HepG2 (cell line): ENCODE measurements around the gene SPRED2. TPM values are rescaled to one million over a fixed set of nuclear protein-coding genes. Genes with fewer than 3 reads are reported as not detected.

Experiments used
- AKAP8 ChIP-seq: sonication (generic); formaldehyde crosslinking; IDR thresholded peaks from 2 replicates; pipeline ENCODE4 v1.5.1; 2020; ENCODE audit warnings: mild to moderate bottlenecking, missing genetic modification reagents
- ATM ChIP-seq: fragments of 450-650 bp; IDR thresholded peaks from 2 replicates; pipeline ENCODE4 v1.7.1; 2017; ENCODE audit warnings: mild to moderate bottlenecking, borderline replicate concordance
- DR1 ChIP-seq: sonication (generic); formaldehyde crosslinking; IDR thresholded peaks from 2 replicates; pipeline ENCODE4 v1.8.0; 2021; ENCODE audit warnings: mild to moderate bottlenecking, missing genetic modification reagents, inconsistent platforms
- KDM5A ChIP-seq: fragments of 200-600 bp; sonication (generic); IDR thresholded peaks from 2 replicates; pipeline ENCODE4 v1.7.0; 2018; ENCODE audit warnings: antibody characterized with exemption, mild to moderate bottlenecking, low read length, borderline replicate concordance
- MBD4 ChIP-seq: IDR thresholded peaks from 2 replicates; pipeline ENCODE4 v1.6.1; 2012; ENCODE audit warnings: low read length, inconsistent platforms, borderline replicate concordance
- MEIS1 ChIP-seq: sonication (generic); formaldehyde crosslinking; IDR thresholded peaks from 2 replicates; pipeline ENCODE4 v1.9.0; 2021; ENCODE audit warnings: mild to moderate bottlenecking, missing genetic modification reagents, moderate library complexity, borderline replicate concordance
- MYC ChIP-seq: sonication (generic); formaldehyde crosslinking; IDR thresholded peaks from 2 replicates; pipeline ENCODE4 v1.9.0; 2021; ENCODE audit warnings: missing genetic modification reagents, borderline replicate concordance
- NKX3-1 ChIP-seq: sonication (generic); formaldehyde crosslinking; IDR thresholded peaks from 2 replicates; pipeline ENCODE4 v1.5.0; 2020; ENCODE audit warnings: missing genetic modification reagents
- RBFOX2 ChIP-seq: fragments of 200-400 bp; formaldehyde crosslinking; IDR thresholded peaks from 2 replicates; pipeline ENCODE4 v1.6.1; 2017; ENCODE audit warnings: low read depth, mild to moderate bottlenecking, low read length
- SAFB2 ChIP-seq: sonication (generic); formaldehyde crosslinking; IDR thresholded peaks from 2 replicates; pipeline ENCODE4 v1.5.1; 2020; ENCODE audit warnings: missing genetic modification reagents, low read depth, mild to moderate bottlenecking, borderline replicate concordance
- TMF1 ChIP-seq: sonication (generic); formaldehyde crosslinking; IDR thresholded peaks from 2 replicates; pipeline ENCODE4 v1.8.1; 2022; ENCODE audit warnings: low read depth, missing genetic modification reagents
- TP53 ChIP-seq: sonication (generic); formaldehyde crosslinking; conservative IDR thresholded peaks from 2 replicates; pipeline ENCODE4 v1.4.0; 2020; ENCODE audit warnings: missing genetic modification reagents
- ZBTB8A ChIP-seq: sonication (generic); formaldehyde crosslinking; IDR thresholded peaks from 2 replicates; pipeline ENCODE4 v1.4.0; 2020; ENCODE audit warnings: mild to moderate bottlenecking, low read depth, missing genetic modification reagents, borderline replicate concordance
- ZFP1 ChIP-seq: IDR thresholded peaks from 2 replicates; pipeline ENCODE4 v1.6.1; 2016
- ZFP37 ChIP-seq: sonication (generic); formaldehyde crosslinking; IDR thresholded peaks from 2 replicates; pipeline ENCODE4 v1.4.0; 2020; ENCODE audit warnings: missing genetic modification reagents, borderline replicate concordance
- ZKSCAN8 ChIP-seq: IDR thresholded peaks from 2 replicates; pipeline ENCODE4 v1.6.1; 2016; ENCODE audit warnings: borderline replicate concordance, missing genetic modification reagents, missing compliant biosample characterization
- ZMYM4 ChIP-seq: sonication (generic); formaldehyde crosslinking; IDR thresholded peaks from 2 replicates; pipeline ENCODE4 v1.8.1; 2023; ENCODE audit warnings: mild to moderate bottlenecking, missing genetic modification reagents
- ZNF253 ChIP-seq: sonication (generic); formaldehyde crosslinking; IDR thresholded peaks from 2 replicates; pipeline ENCODE4 v1.8.0; 2022; ENCODE audit warnings: mild to moderate bottlenecking, missing genetic modification reagents, borderline replicate concordance
- ZNF382 ChIP-seq: sonication (generic); formaldehyde crosslinking; IDR thresholded peaks from 2 replicates; pipeline ENCODE4 v1.5.0; 2020; ENCODE audit warnings: missing genetic modification reagents, mild to moderate bottlenecking, borderline replicate concordance
- ZNF547 ChIP-seq: sonication (generic); formaldehyde crosslinking; IDR thresholded peaks from 2 replicates; pipeline ENCODE4 v1.5.1; 2020; ENCODE audit warnings: mild to moderate bottlenecking, missing genetic modification reagents
- ZNF615 ChIP-seq: sonication (generic); formaldehyde crosslinking; IDR thresholded peaks from 2 replicates; pipeline ENCODE4 v1.5.0; 2020; ENCODE audit warnings: mild to moderate bottlenecking, missing genetic modification reagents, borderline replicate concordance
- ZNF644 ChIP-seq: IDR thresholded peaks from 2 replicates; pipeline ENCODE4 v1.6.1; 2016; ENCODE audit warnings: low read depth
- ZNF660 ChIP-seq: sonication (generic); formaldehyde crosslinking; IDR thresholded peaks from 2 replicates; pipeline ENCODE4 v1.5.1; 2020; ENCODE audit warnings: mild to moderate bottlenecking, low read depth, missing genetic modification reagents, borderline replicate concordance
- polyA plus RNA-seq, 8 experiments: library from polyadenylated mRNA; depleted of rRNA in 3 of 8; stranded (reverse) in 7 of 8; unstranded in 1 of 8; fragments of >200 nt; fragmentation: Illumina TruSeq in 4 of 8; extraction: Trizol in 4 of 8; gene quantifications; 2 replicates each; pipeline versions ENCODE4 v1.2.1 to v1.2.3, GENCODE V29; 2011 to 2016; ENCODE audit warnings: low read depth in 4 of 8, missing spikeins in 1 of 8, mixed read lengths in 1 of 8; ENCODE audit not compliant: insufficient read depth in 1 of 8
- total RNA-seq, 5 experiments: library from RNA; depleted of rRNA; stranded (reverse); fragments of >200 nt; fragmentation: Illumina TruSeq; extraction: Trizol; gene quantifications; 2 replicates each; pipeline ENCODE4 v1.2.3, GENCODE V29; 2016; ENCODE audit warnings: low read depth in 1 of 5
- TF ChIP-seq, protein P1 (sequence below): sonication (generic); formaldehyde crosslinking; IDR thresholded peaks from 2 replicates; pipeline ENCODE4 v1.5.1; 2020; ENCODE audit warnings: mild to moderate bottlenecking, missing genetic modification reagents, borderline replicate concordance
- TF ChIP-seq, protein P2 (sequence below): sonication (generic); formaldehyde crosslinking; IDR thresholded peaks from 2 replicates; pipeline ENCODE4 v1.4.0; 2020; ENCODE audit warnings: missing genetic modification reagents; ENCODE audit errors: not compliant biosample characterization
- TF ChIP-seq, protein P3 (sequence below): sonication (generic); formaldehyde crosslinking; conservative IDR thresholded peaks from 2 replicates; pipeline ENCODE4 v1.4.0; 2020; ENCODE audit warnings: missing genetic modification reagents
- TF ChIP-seq, protein P4 (sequence below): sonication (generic); formaldehyde crosslinking; IDR thresholded peaks from 2 replicates; pipeline ENCODE4 v1.4.0; 2020; ENCODE audit warnings: missing genetic modification reagents

SPRED2 gene
- total and polyA plus RNA-seq, 2 of the 13 experiments (the other 11 are each of a cell fraction or from before 2014, with no cell fraction given) = 13.0 to 37.0 TPM

DNA sequence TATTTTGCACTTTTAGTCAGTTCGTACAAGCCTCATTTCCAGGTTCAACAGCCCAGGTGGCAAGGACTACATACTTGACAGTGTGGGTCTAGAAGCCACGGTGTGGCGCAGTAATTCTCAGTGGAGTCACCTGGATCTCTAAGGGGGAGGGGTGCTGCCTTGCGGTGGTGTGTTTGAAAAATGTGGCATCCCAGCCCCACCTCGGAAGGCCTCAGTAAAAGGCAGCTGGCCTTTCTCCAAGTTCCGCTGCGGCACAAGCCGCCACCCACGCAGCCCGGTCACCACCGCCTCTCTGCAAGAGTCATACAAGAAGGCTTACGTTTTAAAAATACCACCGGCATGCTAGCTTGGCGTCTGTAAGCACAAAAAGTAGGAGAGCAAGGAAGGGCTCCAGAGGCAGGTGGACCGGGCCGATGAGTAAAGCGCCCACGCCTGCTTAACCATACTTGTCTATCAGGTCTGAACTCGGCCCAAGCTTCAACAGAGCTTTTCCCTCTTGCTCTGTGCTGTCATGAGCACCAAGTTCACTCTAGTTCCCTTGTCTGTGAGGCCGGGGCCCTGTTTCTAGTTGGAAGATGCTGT lies 49.5 kb downstream of the SPRED2 start (continued):
- no peak for TF ChIP-seq DR1 (CRISPR knock-in tag)
- no peak for TF ChIP-seq SAFB2 (CRISPR knock-in tag)
- TF ChIP-seq, protein P1, sequence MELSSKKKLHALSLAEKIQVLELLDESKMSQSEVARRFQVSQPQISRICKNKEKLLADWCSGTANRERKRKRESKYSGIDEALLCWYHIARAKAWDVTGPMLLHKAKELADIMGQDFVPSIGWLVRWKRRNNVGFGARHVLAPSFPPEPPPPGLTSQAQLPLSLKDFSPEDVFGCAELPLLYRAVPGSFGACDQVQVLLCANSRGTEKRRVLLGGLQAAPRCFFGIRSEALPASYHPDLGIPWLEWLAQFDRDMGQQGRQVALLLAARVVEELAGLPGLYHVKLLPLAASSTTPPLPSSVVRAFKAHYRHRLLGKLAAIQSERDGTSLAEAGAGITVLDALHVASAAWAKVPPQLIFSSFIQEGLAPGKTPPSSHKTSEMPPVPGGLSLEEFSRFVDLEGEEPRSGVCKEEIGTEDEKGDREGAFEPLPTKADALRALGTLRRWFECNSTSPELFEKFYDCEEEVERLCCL (CRISPR knock-in tag) = no peak
- TF ChIP-seq, protein P2, sequence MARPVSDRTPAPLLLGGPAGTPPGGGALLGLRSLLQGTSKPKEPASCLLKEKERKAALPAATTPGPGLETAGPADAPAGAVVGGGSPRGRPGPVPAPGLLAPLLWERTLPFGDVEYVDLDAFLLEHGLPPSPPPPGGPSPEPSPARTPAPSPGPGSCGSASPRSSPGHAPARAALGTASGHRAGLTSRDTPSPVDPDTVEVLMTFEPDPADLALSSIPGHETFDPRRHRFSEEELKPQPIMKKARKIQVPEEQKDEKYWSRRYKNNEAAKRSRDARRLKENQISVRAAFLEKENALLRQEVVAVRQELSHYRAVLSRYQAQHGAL = no peak
- TF ChIP-seq MBD4 = no peak
- no peak; the same call in 1 of the 2 replicates for TF ChIP-seq ZFP37 (CRISPR knock-in tag)
- TF ChIP-seq ZNF382 (CRISPR knock-in tag) = no peak
- TF ChIP-seq MYC (CRISPR knock-in tag) = peak; percentile 77; the same call in 1 of the 2 replicates
- TF ChIP-seq, protein P3, sequence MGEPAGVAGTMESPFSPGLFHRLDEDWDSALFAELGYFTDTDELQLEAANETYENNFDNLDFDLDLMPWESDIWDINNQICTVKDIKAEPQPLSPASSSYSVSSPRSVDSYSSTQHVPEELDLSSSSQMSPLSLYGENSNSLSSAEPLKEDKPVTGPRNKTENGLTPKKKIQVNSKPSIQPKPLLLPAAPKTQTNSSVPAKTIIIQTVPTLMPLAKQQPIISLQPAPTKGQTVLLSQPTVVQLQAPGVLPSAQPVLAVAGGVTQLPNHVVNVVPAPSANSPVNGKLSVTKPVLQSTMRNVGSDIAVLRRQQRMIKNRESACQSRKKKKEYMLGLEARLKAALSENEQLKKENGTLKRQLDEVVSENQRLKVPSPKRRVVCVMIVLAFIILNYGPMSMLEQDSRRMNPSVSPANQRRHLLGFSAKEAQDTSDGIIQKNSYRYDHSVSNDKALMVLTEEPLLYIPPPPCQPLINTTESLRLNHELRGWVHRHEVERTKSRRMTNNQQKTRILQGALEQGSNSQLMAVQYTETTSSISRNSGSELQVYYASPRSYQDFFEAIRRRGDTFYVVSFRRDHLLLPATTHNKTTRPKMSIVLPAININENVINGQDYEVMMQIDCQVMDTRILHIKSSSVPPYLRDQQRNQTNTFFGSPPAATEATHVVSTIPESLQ (CRISPR knock-in tag) = no peak; the same call in 1 of the 2 replicates
- TF ChIP-seq TP53 (CRISPR knock-in tag) = no peak
- TF ChIP-seq AKAP8 (CRISPR knock-in tag) = no peak; the same call in 1 of the 2 replicates
- TF ChIP-seq ZMYM4 (CRISPR knock-in tag) = peak; percentile 80
- TF ChIP-seq ZNF547 (CRISPR knock-in tag) = no peak
- no peak for TF ChIP-seq KDM5A
- TF ChIP-seq ZNF253 = no peak
- TF ChIP-seq ZKSCAN8 (CRISPR knock-in tag) = peak; percentile 55; the same call in 1 of the 2 replicates
- no peak for TF ChIP-seq ZBTB8A (CRISPR knock-in tag)
- TF ChIP-seq ZNF644 = 0 out of 2 replicates have a peak, but pooled peaks have one; percentile 53
- peak; percentile 20; the same call in 1 of the 2 replicates for TF ChIP-seq ZFP1 (CRISPR knock-in tag)
- TF ChIP-seq TMF1 (CRISPR knock-in tag) = no peak
- no peak for TF ChIP-seq RBFOX2
- 0 out of 2 replicates have a peak, but pooled peaks have one; percentile 59 for TF ChIP-seq ZNF615 (CRISPR knock-in tag)
- no peak for TF ChIP-seq NKX3-1 (CRISPR knock-in tag)
- no peak for TF ChIP-seq MEIS1 (CRISPR knock-in tag)
- TF ChIP-seq, protein P4, sequence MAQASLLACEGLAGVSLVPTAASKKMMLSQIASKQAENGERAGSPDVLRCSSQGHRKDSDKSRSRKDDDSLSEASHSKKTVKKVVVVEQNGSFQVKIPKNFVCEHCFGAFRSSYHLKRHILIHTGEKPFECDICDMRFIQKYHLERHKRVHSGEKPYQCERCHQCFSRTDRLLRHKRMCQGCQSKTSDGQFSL = no peak
- TF ChIP-seq ZNF660 (CRISPR knock-in tag) = no peak
- no peak for TF ChIP-seq ATM
